Neural progenitor cell (in vitro differentiated cells): ENCODE measurements around the gene ATP10B. TPM values are rescaled to one million over a fixed set of nuclear protein-coding genes. Genes with fewer than 3 reads are reported as not detected.

Experiments
- DNase-seq: peaks from one replicate; pipeline ENCODE4 v3.0.0-alpha.2; 2016; ENCODE audit warnings: low spot score
- H2AFZ ChIP-seq: fragments of 200-600 bp; sonication (generic); replicated peaks from 2 replicates; pipeline ENCODE4 v1.6.1; 2016; ENCODE audit warnings: antibody characterized with exemption
- H3F3A ChIP-seq: fragments of 200-600 bp; sonication (generic); 2 replicates; pipeline ENCODE4 v1.6.1; 2016; ENCODE audit warnings: antibody characterized with exemption, low read depth
- H3K27ac ChIP-seq: fragments of 200-600 bp; sonication (generic); 2 replicates; pipeline ENCODE4 v1.5.1; 2016; ENCODE audit warnings: mild to moderate bottlenecking
- H3K27me3 ChIP-seq: fragments of 200-600 bp; sonication (generic); 2 replicates; pipeline ENCODE4 v1.6.1; 2016; ENCODE audit warnings: mild to moderate bottlenecking, moderate library complexity
- H3K36me3 ChIP-seq: fragments of 200-600 bp; sonication (generic); 2 replicates; pipeline ENCODE4 v1.5.1; 2016
- H3K4me1 ChIP-seq: fragments of 200-600 bp; sonication (generic); 2 replicates; pipeline ENCODE4 v1.6.1; 2016; ENCODE audit warnings: mixed run types
- H3K4me2 ChIP-seq: fragments of 200-600 bp; sonication (generic); 2 replicates; pipeline ENCODE4 v1.6.1; 2016
- H3K4me3 ChIP-seq: fragments of 200-600 bp; sonication (generic); 2 replicates; pipeline ENCODE4 v1.5.1; 2016
- H3K79me2 ChIP-seq: fragments of 200-600 bp; sonication (generic); 2 replicates; pipeline ENCODE4 v1.6.1; 2016; ENCODE audit warnings: low read depth
- H3K9ac ChIP-seq: fragments of 200-600 bp; sonication (generic); 2 replicates; pipeline ENCODE4 v1.6.1; 2016
- H3K9me3 ChIP-seq: fragments of 200-600 bp; sonication (generic); 2 replicates; pipeline ENCODE4 v1.5.1; 2016; ENCODE audit warnings: low read depth
- H4K20me1 ChIP-seq: fragments of 200-600 bp; sonication (generic); 2 replicates; pipeline ENCODE4 v1.6.1; 2016; ENCODE audit warnings: low read depth
- H3K27ac Mint-ChIP-seq: 3 replicates; pipeline ENCODE4 v1.8.0; 2021; ENCODE audit warnings: mixed read lengths
- H3K27me3 Mint-ChIP-seq: 2 replicates; pipeline ENCODE4 v1.8.0; 2022; ENCODE audit warnings: low read depth, mild to moderate bottlenecking, inconsistent platforms, moderate library complexity, mixed read lengths; ENCODE audit not compliant: insufficient read depth
- H3K36me3 Mint-ChIP-seq: 3 replicates; pipeline ENCODE4 v1.8.0; 2021; ENCODE audit warnings: mixed read lengths
- H3K4me1 Mint-ChIP-seq: 3 replicates; pipeline ENCODE4 v1.8.0; 2021; ENCODE audit warnings: mixed read lengths
- H3K4me3 Mint-ChIP-seq: 3 replicates; pipeline ENCODE4 v1.8.0; 2021; ENCODE audit warnings: mild to moderate bottlenecking, moderate library complexity, mixed read lengths
- H3K9me3 Mint-ChIP-seq: 3 replicates; pipeline ENCODE4 v1.8.0; 2020; ENCODE audit warnings: mixed read lengths
- EZH2 ChIP-seq: fragments of 200-600 bp; sonication (generic); IDR thresholded peaks from 2 replicates; pipeline ENCODE4 v1.6.1; 2017; ENCODE audit warnings: antibody characterized with exemption, mild to moderate bottlenecking, moderate library complexity
- EZH2phosphoT487 ChIP-seq: fragments of 200-600 bp; sonication (generic); IDR thresholded peaks from 2 replicates; pipeline ENCODE4 v1.6.1; 2017; ENCODE audit warnings: antibody characterized with exemption
- total RNA-seq: library from RNA; depleted of rRNA; stranded (reverse); fragments of >200 nt; gene quantifications from 2 replicates; pipeline ENCODE4 v1.2.3, GENCODE V29; 2015; ENCODE audit warnings: low replicate concordance
- TF ChIP-seq, protein P1 (sequence below): fragments of 200-600 bp; sonication (generic); IDR thresholded peaks from 2 replicates; pipeline ENCODE4 v1.5.1; 2017; ENCODE audit warnings: antibody characterized with exemption, mild to moderate bottlenecking

Gene ATP10B
- total RNA-seq, 1 donor from 2014 or later: not detected

DNA sequence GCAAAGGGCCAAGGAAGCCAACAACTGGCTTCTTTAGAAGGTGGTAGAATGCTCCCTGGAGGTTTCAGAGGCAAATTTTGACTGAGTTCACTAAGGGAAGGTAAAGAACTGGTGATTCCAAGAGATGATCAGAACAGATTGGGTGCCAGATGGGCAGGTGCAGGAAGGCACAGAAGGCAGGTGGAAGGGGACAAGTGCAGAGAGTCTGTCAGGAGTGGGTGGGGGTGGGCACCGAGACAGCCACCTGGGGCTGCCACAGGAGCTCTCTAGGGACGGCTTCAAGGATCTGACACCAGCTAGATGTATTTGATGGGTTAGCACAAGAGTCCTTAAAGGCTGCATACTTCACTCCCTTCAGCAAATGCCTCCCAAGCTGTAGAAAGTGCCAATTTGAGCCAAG lies 223.0 kb downstream of the ATP10B start:
- Mint-ChIP-seq H3K27me3 (peaks cover 2% of the 10 kb centered on the region), H3K27ac (no peak overlapping the region)

DNA sequence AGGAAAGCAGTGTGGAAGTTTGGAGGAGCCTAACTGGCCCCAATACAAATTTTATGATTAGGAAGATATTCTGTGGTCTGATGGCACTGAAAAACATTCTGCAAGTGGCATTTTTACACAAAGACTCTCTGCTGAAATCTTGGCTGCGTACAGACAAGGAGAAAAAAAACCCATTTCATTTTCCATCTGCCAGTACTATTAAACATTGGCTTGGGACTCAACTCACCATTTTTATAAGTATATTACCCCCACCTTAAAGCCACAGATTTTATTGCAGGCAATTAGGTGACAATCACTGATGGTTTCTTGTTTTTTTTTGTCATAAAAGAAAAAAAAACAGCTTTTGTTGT lies 223.4 kb downstream of the ATP10B start:
- Histone ChIP-seq H3K27me3 (no peaks in the 10 kb centered on the region), H3K9ac (no peak overlapping the region), H3K36me3 (no peaks in the 10 kb centered on the region), H3K9me3 (no peaks in the 10 kb centered on the region), H3K4me1 (no peaks in the 10 kb centered on the region), H3F3A (no peaks in the 10 kb centered on the region), H3K27ac (no peak overlapping the region), H4K20me1 (no peaks in the 10 kb centered on the region), H3K4me3 (no peak overlapping the region), H3K79me2 (no peaks in the 10 kb centered on the region), H3K4me2 (no peak overlapping the region), H2AFZ (peak overlapping the region; percentile 40)
- no peak for DNase-seq
- no peaks in the 10 kb centered on the region for H3K9me3 Mint-ChIP-seq
- H3K27ac Mint-ChIP-seq: no peak overlapping the region
- H3K36me3 Mint-ChIP-seq: no peaks in the 10 kb centered on the region
- no peaks in the 10 kb centered on the region for H3K4me1 Mint-ChIP-seq
- peaks cover 2% of the 10 kb centered on the region for H3K27me3 Mint-ChIP-seq
- TF ChIP-seq EZH2phosphoT487 (no peak), EZH2 (no peak)
- TF ChIP-seq, protein P1, sequence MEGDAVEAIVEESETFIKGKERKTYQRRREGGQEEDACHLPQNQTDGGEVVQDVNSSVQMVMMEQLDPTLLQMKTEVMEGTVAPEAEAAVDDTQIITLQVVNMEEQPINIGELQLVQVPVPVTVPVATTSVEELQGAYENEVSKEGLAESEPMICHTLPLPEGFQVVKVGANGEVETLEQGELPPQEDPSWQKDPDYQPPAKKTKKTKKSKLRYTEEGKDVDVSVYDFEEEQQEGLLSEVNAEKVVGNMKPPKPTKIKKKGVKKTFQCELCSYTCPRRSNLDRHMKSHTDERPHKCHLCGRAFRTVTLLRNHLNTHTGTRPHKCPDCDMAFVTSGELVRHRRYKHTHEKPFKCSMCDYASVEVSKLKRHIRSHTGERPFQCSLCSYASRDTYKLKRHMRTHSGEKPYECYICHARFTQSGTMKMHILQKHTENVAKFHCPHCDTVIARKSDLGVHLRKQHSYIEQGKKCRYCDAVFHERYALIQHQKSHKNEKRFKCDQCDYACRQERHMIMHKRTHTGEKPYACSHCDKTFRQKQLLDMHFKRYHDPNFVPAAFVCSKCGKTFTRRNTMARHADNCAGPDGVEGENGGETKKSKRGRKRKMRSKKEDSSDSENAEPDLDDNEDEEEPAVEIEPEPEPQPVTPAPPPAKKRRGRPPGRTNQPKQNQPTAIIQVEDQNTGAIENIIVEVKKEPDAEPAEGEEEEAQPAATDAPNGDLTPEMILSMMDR: no peak
- no peak overlapping the region for H3K4me3 Mint-ChIP-seq

More for the DNA sequence above, 223.0 kb downstream of the ATP10B start:
- no peak for TF ChIP-seq EZH2phosphoT487
- TF ChIP-seq EZH2: no peak
- TF ChIP-seq, protein P1: no peak
- H3K9me3 Mint-ChIP-seq: no peaks in the 10 kb centered on the region
- Histone ChIP-seq H2AFZ (no peak overlapping the region), H3K27ac (no peak overlapping the region), H3K9ac (no peak overlapping the region), H3K27me3 (no peaks in the 10 kb centered on the region), H3K4me3 (no peak overlapping the region), H3F3A (no peaks in the 10 kb centered on the region), H3K36me3 (no peaks in the 10 kb centered on the region), H3K79me2 (no peaks in the 10 kb centered on the region), H3K4me2 (no peak overlapping the region), H4K20me1 (no peaks in the 10 kb centered on the region), H3K4me1 (no peaks in the 10 kb centered on the region), H3K9me3 (no peaks in the 10 kb centered on the region)
- DNase-seq: no peak
- no peaks in the 10 kb centered on the region for H3K4me1 Mint-ChIP-seq
- H3K36me3 Mint-ChIP-seq: no peaks in the 10 kb centered on the region
- H3K4me3 Mint-ChIP-seq: no peak overlapping the region

DNA sequence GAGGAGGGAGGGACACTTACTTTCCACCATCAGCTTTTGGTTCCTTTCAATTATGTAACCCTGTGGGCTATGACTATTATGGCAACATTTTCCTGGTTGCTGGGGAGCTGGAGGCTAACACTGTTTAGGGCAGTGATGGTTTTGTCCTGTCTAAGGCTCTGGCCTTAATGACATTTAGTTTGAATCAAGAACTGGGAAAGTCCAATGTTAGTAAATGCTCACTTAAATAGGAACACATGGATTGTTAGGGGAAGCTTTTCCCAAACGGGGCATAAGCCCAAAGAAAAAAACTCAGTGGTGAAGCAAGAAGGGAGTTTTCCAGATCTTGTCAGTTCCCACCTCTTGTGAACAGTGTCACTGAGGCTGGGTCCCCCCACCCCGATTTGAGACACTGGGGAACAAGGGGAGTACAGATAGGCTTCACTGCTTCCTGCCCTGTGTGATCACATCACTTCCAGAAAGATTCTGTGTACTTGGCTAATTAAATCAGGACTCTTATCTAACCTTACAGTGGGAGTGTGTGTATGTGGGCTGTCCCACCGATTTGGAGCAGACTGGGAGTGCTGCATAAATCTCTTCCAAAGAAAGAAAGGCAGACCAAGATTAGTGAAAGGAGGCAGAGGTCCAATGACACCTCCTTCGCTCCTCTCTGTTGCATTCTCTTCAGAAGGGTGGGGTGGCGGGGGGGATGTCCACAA lies 223.9 kb downstream of the ATP10B start:
- Mint-ChIP-seq H3K36me3 (no peaks in the 10 kb centered on the region), H3K27ac (no peak overlapping the region), H3K4me1 (no peaks in the 10 kb centered on the region), H3K9me3 (no peaks in the 10 kb centered on the region), H3K27me3 (peaks cover 2% of the 10 kb centered on the region), H3K4me3 (no peak overlapping the region)
- Histone ChIP-seq H3F3A (no peaks in the 10 kb centered on the region), H3K9me3 (no peaks in the 10 kb centered on the region), H3K27me3 (no peaks in the 10 kb centered on the region), H4K20me1 (no peaks in the 10 kb centered on the region), H3K4me1 (no peaks in the 10 kb centered on the region), H3K4me3 (no peak overlapping the region), H3K27ac (no peak overlapping the region), H3K79me2 (no peaks in the 10 kb centered on the region), H3K9ac (no peak overlapping the region), H3K36me3 (no peaks in the 10 kb centered on the region), H3K4me2 (no peak overlapping the region), H2AFZ (peak overlapping the region; percentile 40)
- TF ChIP-seq, protein P1: no peak
- TF ChIP-seq EZH2phosphoT487: no peak
- TF ChIP-seq EZH2: no peak
- no peak for DNase-seq
